Keratinocyte (primary cell): Measurements from ENCODE around the gene MAN1A2. TPM values are rescaled to one million over a fixed set of nuclear protein-coding genes. Genes with fewer than 3 reads are reported as not detected.

Experiments
- DNase-seq: peaks from one replicate; pipeline ENCODE4 v3.0.0-alpha.2; 2011; ENCODE audit warnings: low read depth, missing footprints, low spot score
- FAIRE-seq: peaks from 2 replicates; lab custom pipeline; 2011; peaks lifted over from hg19 to GRCh38; lab: Jason Lieb, UNC
- H2AFZ ChIP-seq: 2 replicates; pipeline ENCODE4 v1.6.0; 2012; ENCODE audit warnings: low read length, control low read depth, inconsistent platforms; ENCODE audit not compliant: control insufficient read depth
- H3K27ac ChIP-seq: 2 replicates; pipeline ENCODE4 v1.5.1; 2011; ENCODE audit warnings: low read length; ENCODE audit not compliant: control insufficient read depth, insufficient read depth
- H3K27me3 ChIP-seq: 3 replicates; pipeline ENCODE4 v1.6.0; 2011; ENCODE audit warnings: low read length; ENCODE audit not compliant: control insufficient read depth, insufficient read depth; ENCODE audit errors: extremely low read depth
- H3K36me3 ChIP-seq, 2 experiments: 2 replicates in 1 of 2; 3 replicates in 1 of 2; pipeline ENCODE4 v1.5.1; 2011; ENCODE audit warnings: low read length in 2 of 2, mild to moderate bottlenecking in 1 of 2; ENCODE audit not compliant: control insufficient read depth in 2 of 2, insufficient read depth in 2 of 2; ENCODE audit errors: extremely low read depth in 1 of 2
- H3K4me1 ChIP-seq: 3 replicates; pipeline ENCODE4 v1.5.1; 2011; ENCODE audit warnings: low read length; ENCODE audit not compliant: control insufficient read depth, insufficient read depth; ENCODE audit errors: extremely low read depth
- H3K4me2 ChIP-seq: 3 replicates; pipeline ENCODE4 v1.6.0; 2011; ENCODE audit warnings: low read depth, low read length; ENCODE audit not compliant: control insufficient read depth, insufficient read depth; ENCODE audit errors: extremely low read depth
- H3K4me3 ChIP-seq, 3 experiments: fragments of 200-600 bp in 1 of 3; sonication (generic) in 1 of 3; 2 replicates in 2 of 3; 3 replicates in 1 of 3; pipeline ENCODE4 v1.5.1; 2011 to 2016; ENCODE audit warnings: low read length in 3 of 3, mild to moderate bottlenecking in 3 of 3, control low read depth in 2 of 3, inconsistent platforms in 1 of 3, low read depth in 1 of 3, mixed read lengths in 1 of 3, mixed run types in 1 of 3, moderate library complexity in 1 of 3; ENCODE audit not compliant: control insufficient read depth in 2 of 3, insufficient read depth in 2 of 3; ENCODE audit errors: extremely low read depth in 1 of 3
- H3K79me2 ChIP-seq: 2 replicates; pipeline ENCODE4 v1.6.0; 2012; ENCODE audit warnings: low read length; ENCODE audit not compliant: control insufficient read depth, insufficient read depth
- H3K9ac ChIP-seq: 3 replicates; pipeline ENCODE4 v1.6.0; 2011; ENCODE audit warnings: low read length; ENCODE audit not compliant: control insufficient read depth, insufficient read depth; ENCODE audit errors: extremely low read depth
- H3K9me1 ChIP-seq: 3 replicates; pipeline ENCODE4 v1.6.0; 2011; ENCODE audit warnings: low read length; ENCODE audit not compliant: control insufficient read depth, insufficient read depth; ENCODE audit errors: extremely low read depth
- H3K9me3 ChIP-seq: 2 replicates; pipeline ENCODE4 v1.5.1; 2012; ENCODE audit warnings: low read depth, low read length; ENCODE audit not compliant: control insufficient read depth
- H4K20me1 ChIP-seq: 3 replicates; pipeline ENCODE4 v1.6.0; 2011; ENCODE audit warnings: low read length; ENCODE audit not compliant: control insufficient read depth, insufficient read depth; ENCODE audit errors: extremely low read depth
- EZH2 ChIP-seq: IDR thresholded peaks from one replicate; pipeline ENCODE4 v1.6.1; 2012; ENCODE audit warnings: inconsistent platforms, mild to moderate bottlenecking, low read length, moderate library complexity
- dilution Hi-C: fragments of 300-500 bp; cut with MboI; formaldehyde crosslinking; loops from one replicate; pipeline ENCODE4 v1.7.0; 2020; ENCODE audit warnings: low sequenced_read_pairs; ENCODE audit not compliant: extremely low pct_ligation_motif_present
- polyA plus RNA-seq, 5 experiments: library from polyadenylated mRNA; depleted of rRNA in 3 of 5; stranded (reverse) in 3 of 5; stranded (forward) in 1 of 5; unstranded in 1 of 5; fragments of >200 nt; gene quantifications; 1 replicate in 1 of 5; 2 replicates in 3 of 5; 3 replicates in 1 of 5; pipeline versions ENCODE4 v1.2.1 to v1.2.3, GENCODE V29; 2011 to 2012; ENCODE audit warnings: missing spikeins in 2 of 5, low read depth in 1 of 5, low replicate concordance in 1 of 5
- TF ChIP-seq, protein P1 (sequence below), 3 experiments: IDR thresholded peaks in 1 of 3; conservative IDR thresholded peaks in 1 of 3; optimal IDR thresholded peaks in 1 of 3; 2 replicates in 2 of 3; 3 replicates in 1 of 3; pipeline versions ENCODE3 to v1.5.1; 2011; ENCODE audit warnings: low read length in 3 of 3, mild to moderate bottlenecking in 3 of 3, moderate library complexity in 2 of 3, control low read depth in 1 of 3, inconsistent platforms in 1 of 3; ENCODE audit not compliant: insufficient read depth in 2 of 3; ENCODE audit errors: extremely low read depth in 1 of 3

The MAN1A2 gene
- polyA plus RNA-seq, 1 donor (not counting 4 experiments of a cell fraction or from before 2014, with no cell fraction given), result 19.0 TPM

DNA sequence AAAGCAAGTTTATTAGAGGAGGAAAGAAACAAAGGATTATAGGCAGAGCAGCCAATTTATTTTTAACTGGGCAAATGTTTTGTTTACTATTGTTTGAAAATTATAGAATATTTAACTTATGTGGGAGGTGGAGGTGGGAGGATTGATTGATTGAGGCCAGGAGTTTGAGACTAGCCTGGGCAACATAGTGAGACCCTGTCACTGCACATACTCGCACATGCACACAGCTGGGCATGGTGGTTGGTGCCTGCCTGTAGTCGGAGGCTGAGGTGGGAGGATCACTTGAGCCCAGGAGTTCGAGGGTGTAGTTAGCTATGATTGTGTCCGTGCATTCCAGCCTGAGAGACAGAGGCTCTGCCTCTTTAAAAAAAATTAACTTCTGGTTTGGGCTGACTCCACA is 6.7 kb downstream of the MAN1A2 start:
- H2AFZ ChIP-seq, result no peak overlapping the region
- FAIRE-seq (no peak), DNase-seq (no peak)
- no peak overlapping the region for H3K4me2 ChIP-seq
- H3K4me3 ChIP-seq, result no peak overlapping the region
- dilution Hi-C loops, result no loop called here
- H4K20me1 ChIP-seq, result no peaks in the 10 kb centered on the region
- H3K9me1 ChIP-seq, result no peaks in the 10 kb centered on the region
- no peaks in the 10 kb centered on the region for H3K9me3 ChIP-seq
- no peak overlapping the region for H3K9ac ChIP-seq
- H3K27ac ChIP-seq, result no peak overlapping the region
- H3K27me3 ChIP-seq, result no peaks in the 10 kb centered on the region
- H3K4me1 ChIP-seq, result peaks cover 21% of the 10 kb centered on the region
- no peaks in the 10 kb centered on the region for H3K36me3 ChIP-seq
- TF ChIP-seq, protein P1, sequence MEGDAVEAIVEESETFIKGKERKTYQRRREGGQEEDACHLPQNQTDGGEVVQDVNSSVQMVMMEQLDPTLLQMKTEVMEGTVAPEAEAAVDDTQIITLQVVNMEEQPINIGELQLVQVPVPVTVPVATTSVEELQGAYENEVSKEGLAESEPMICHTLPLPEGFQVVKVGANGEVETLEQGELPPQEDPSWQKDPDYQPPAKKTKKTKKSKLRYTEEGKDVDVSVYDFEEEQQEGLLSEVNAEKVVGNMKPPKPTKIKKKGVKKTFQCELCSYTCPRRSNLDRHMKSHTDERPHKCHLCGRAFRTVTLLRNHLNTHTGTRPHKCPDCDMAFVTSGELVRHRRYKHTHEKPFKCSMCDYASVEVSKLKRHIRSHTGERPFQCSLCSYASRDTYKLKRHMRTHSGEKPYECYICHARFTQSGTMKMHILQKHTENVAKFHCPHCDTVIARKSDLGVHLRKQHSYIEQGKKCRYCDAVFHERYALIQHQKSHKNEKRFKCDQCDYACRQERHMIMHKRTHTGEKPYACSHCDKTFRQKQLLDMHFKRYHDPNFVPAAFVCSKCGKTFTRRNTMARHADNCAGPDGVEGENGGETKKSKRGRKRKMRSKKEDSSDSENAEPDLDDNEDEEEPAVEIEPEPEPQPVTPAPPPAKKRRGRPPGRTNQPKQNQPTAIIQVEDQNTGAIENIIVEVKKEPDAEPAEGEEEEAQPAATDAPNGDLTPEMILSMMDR (optimal IDR thresholded peaks at IDR 0.05 in 1 of 3, IDR thresholded peaks at IDR 0.05 in 1 of 3, conservative IDR thresholded peaks at IDR 0.05 in 1 of 3; ENCODE audit: extremely low read depth in 1 of 3, insufficient read depth in 2 of 3, low read length in 3 of 3), result no peak
- TF ChIP-seq EZH2, result no peak
- peaks cover 72% of the 10 kb centered on the region for H3K79me2 ChIP-seq

DNA sequence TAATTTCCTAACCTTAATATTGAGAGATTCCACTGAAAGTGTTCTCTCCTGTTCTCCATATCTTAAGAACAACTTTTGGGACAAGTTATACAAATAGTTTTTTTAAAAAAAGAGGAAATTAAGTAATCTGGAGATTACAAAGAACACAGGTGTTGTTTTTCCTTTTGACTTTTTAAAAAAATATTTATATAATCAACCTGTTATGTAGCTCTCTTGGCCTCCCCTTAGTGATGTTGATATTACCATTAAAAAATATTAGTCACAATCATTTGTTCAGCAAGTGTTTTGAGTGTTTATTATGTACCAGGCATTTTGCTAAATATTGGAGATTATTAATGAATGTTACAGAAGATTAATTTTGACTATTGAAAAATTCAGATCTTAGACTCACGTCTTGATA is 8.1 kb downstream of the MAN1A2 start:
- Histone ChIP-seq H3K9me3 (no peaks in the 10 kb centered on the region), H3K27ac (no peak overlapping the region), H3K4me1 (peaks cover 7% of the 10 kb centered on the region), H4K20me1 (no peaks in the 10 kb centered on the region), H3K4me3 (no peak overlapping the region), H3K9me1 (no peaks in the 10 kb centered on the region), H3K9ac (no peak overlapping the region), H3K36me3 (no peaks in the 10 kb centered on the region), H3K4me2 (no peak overlapping the region), H3K27me3 (no peaks in the 10 kb centered on the region), H3K79me2 (peaks cover 65% of the 10 kb centered on the region), H2AFZ (no peak overlapping the region)
- TF ChIP-seq EZH2, result no peak
- TF ChIP-seq, protein P1 (optimal IDR thresholded peaks at IDR 0.05 in 1 of 3, IDR thresholded peaks at IDR 0.05 in 1 of 3, conservative IDR thresholded peaks at IDR 0.05 in 1 of 3; ENCODE audit: extremely low read depth in 1 of 3, insufficient read depth in 2 of 3, low read length in 3 of 3), result no peak
- dilution Hi-C loops, result no loop called here
- no peak for FAIRE-seq
- no peak for DNase-seq
